B cell (primary cell): ENCODE data around the gene FHIP2A. TPM values are rescaled to one million over a fixed set of nuclear protein-coding genes. Genes with fewer than 3 reads are reported as not detected.

ENCODE experiments used
- ATAC-seq: fragments of 200-7000 bp; cut with Tn5 transposase; one replicate; pipeline ENCODE4 v1.10.0; 2021; ENCODE audit warnings: low read depth, mild to moderate bottlenecking, moderate number of reproducible peaks, moderate library complexity
- CTCF ChIA-PET: fragments of 350-600 bp; sonication (Branson Sonifier 250); formaldehyde crosslinking; loops from one replicate; lab custom pipeline; 2021; ENCODE audit warnings: antibody characterized with exemption, inconsistent platforms; lab: Charles Lee
- POLR2A ChIA-PET: fragments of 350-600 bp; sonication (Branson Sonifier 250); formaldehyde crosslinking; loops from one replicate; lab custom pipeline; 2021; ENCODE audit warnings: antibody characterized with exemption; lab: Charles Lee
- DNase-seq: peaks from one replicate; pipeline ENCODE4 v3.0.0; 2013
- H2AFZ ChIP-seq: 2 replicates; pipeline ENCODE4 v1.6.1; 2012; ENCODE audit warnings: mild to moderate bottlenecking, low read depth, low read length; ENCODE audit not compliant: insufficient read depth, poor library complexity, severe bottlenecking
- H3K27ac ChIP-seq, 2 donors: 1 replicate in 1 of 2; 2 replicates in 1 of 2; pipeline ENCODE4 v1.5.1; 2012 to 2013; ENCODE audit warnings: low read length in 2 of 2, mild to moderate bottlenecking in 2 of 2, moderate library complexity in 1 of 2
- H3K27me3 ChIP-seq, 4 experiments: fragments of 200-600 bp in 1 of 4; sonication (generic) in 1 of 4; replicated peaks in 1 of 4; 1 replicate in 2 of 4; 2 replicates in 2 of 4; pipeline versions ENCODE4 v1.6.1 to v1.7.0; 2013 to 2016; ENCODE audit warnings: low read length in 3 of 4, mild to moderate bottlenecking in 2 of 4, mixed read lengths in 1 of 4, moderate library complexity in 1 of 4; ENCODE audit not compliant: insufficient read depth in 4 of 4, control insufficient read depth in 3 of 4; ENCODE audit errors: control extremely low read depth in 1 of 4
- H3K36me3 ChIP-seq, 2 experiments: replicated peaks in 1 of 2; 1 replicate in 1 of 2; 2 replicates in 1 of 2; pipeline versions ENCODE4 v1.6.1 to v1.7.1; 2013; ENCODE audit warnings: low read length in 1 of 2; ENCODE audit not compliant: insufficient read depth in 2 of 2, control insufficient read depth in 1 of 2; ENCODE audit errors: control extremely low read depth in 1 of 2, extremely low read depth in 1 of 2
- H3K4me1 ChIP-seq, 2 donors: fragments of 200-600 bp in 1 of 2; sonication (generic) in 1 of 2; 1 replicate in 1 of 2; 2 replicates in 1 of 2; pipeline versions ENCODE4 v1.5.1 to v1.6.1; 2013 to 2017; ENCODE audit warnings: low read length in 2 of 2; ENCODE audit not compliant: control insufficient read depth in 2 of 2, insufficient read depth in 2 of 2
- H3K4me2 ChIP-seq: replicated peaks from 2 replicates; pipeline ENCODE3; 2012; ENCODE audit warnings: mild to moderate bottlenecking, low read depth, low read length; ENCODE audit not compliant: poor library complexity, severe bottlenecking
- H3K4me3 ChIP-seq, 5 experiments: fragments of 200-600 bp in 1 of 5; sonication (generic) in 1 of 5; 1 replicate in 3 of 5; 2 replicates in 2 of 5; pipeline versions ENCODE4 v1.5.1 to v1.7.0; 2011 to 2016; ENCODE audit warnings: low read length in 4 of 5, mild to moderate bottlenecking in 4 of 5, low read depth in 2 of 5, control low read depth in 1 of 5, moderate library complexity in 1 of 5; ENCODE audit not compliant: insufficient read depth in 1 of 5; ENCODE audit errors: control extremely low read depth in 1 of 5, extremely low read depth in 1 of 5
- H3K79me2 ChIP-seq: fragments of 200-600 bp; sonication (generic); one replicate; pipeline ENCODE4 v1.6.0; 2016; ENCODE audit warnings: low read length; ENCODE audit not compliant: control insufficient read depth, insufficient read depth
- H3K9ac ChIP-seq: fragments of 200-600 bp; sonication (generic); 2 replicates; pipeline ENCODE4 v1.6.1; 2017; ENCODE audit warnings: mild to moderate bottlenecking, low read length, moderate library complexity
- H3K9me3 ChIP-seq, 3 donors: one replicate each; pipeline versions ENCODE4 v1.6.1 to v1.7.1; 2013; ENCODE audit warnings: low read length in 2 of 3; ENCODE audit not compliant: control insufficient read depth in 2 of 3, insufficient read depth in 1 of 3; ENCODE audit errors: control extremely low read depth in 1 of 3
- H4K20me1 ChIP-seq: 2 replicates; pipeline ENCODE4 v1.6.0; 2012; ENCODE audit warnings: mild to moderate bottlenecking, low read length; ENCODE audit not compliant: insufficient read depth, control insufficient read depth, poor library complexity, severe bottlenecking
- H3K27ac Mint-ChIP-seq: one replicate; pipeline ENCODE4 v1.8.0; 2021; ENCODE audit warnings: mixed read lengths
- H3K27me3 Mint-ChIP-seq: one replicate; pipeline ENCODE4 v1.8.0; 2021; ENCODE audit warnings: mixed read lengths
- H3K4me1 Mint-ChIP-seq: one replicate; pipeline ENCODE4 v1.8.0; 2021; ENCODE audit warnings: mixed read lengths
- H3K4me3 Mint-ChIP-seq: one replicate; pipeline ENCODE4 v1.8.0; 2021; ENCODE audit warnings: mixed read lengths
- H3K9me3 Mint-ChIP-seq: one replicate; pipeline ENCODE4 v1.8.0; 2022; ENCODE audit warnings: mixed read lengths; ENCODE audit not compliant: insufficient read depth
- EZH2 ChIP-seq: IDR thresholded peaks from 2 replicates; pipeline ENCODE4 v1.6.1; 2012; ENCODE audit warnings: borderline replicate concordance, low read depth, mild to moderate bottlenecking, moderate library complexity, low read length; ENCODE audit not compliant: insufficient read depth, poor library complexity, severe bottlenecking
- WGBS: methylation state at CpG from one replicate; pipeline ENCODE4 v1.1.5; 2013; ENCODE audit warnings: missing lambda C conversion rate; ENCODE audit not compliant: insufficient coverage; 5-methylcytosine and 5-hydroxymethylcytosine counted together
- intact Hi-C: fragments of 100-400 bp; cut with micrococcal nuclease; formaldehyde crosslinking; loops from one replicate; pipeline ENCODE4 v1.10.0; 2022
- polyA plus RNA-seq: library from polyadenylated mRNA; depleted of rRNA; stranded (reverse); fragments of >200 nt; gene quantifications from 2 replicates; pipeline ENCODE4 v1.2.3, GENCODE V29; 2012
- total RNA-seq, 2 donors: library from RNA; stranded (reverse); fragments of 120-200 nt in 1 of 2; gene quantifications; 1 replicate in 1 of 2; 2 replicates in 1 of 2; pipeline versions ENCODE4 v1.2.3 to v1.2.4, GENCODE V29; 2013 to 2022
- TF ChIP-seq, protein P1 (sequence below): fragments of 200-600 bp; IDR thresholded peaks from one replicate; pipeline ENCODE4 v1.8.0; 2022; ENCODE audit warnings: antibody characterized with exemption, mild to moderate bottlenecking

FHIP2A gene
- total and polyA plus RNA-seq, 2 donors (not counting 1 experiment from before 2014, with no cell fraction given) = 4.9 to 18.2 TPM

DNA sequence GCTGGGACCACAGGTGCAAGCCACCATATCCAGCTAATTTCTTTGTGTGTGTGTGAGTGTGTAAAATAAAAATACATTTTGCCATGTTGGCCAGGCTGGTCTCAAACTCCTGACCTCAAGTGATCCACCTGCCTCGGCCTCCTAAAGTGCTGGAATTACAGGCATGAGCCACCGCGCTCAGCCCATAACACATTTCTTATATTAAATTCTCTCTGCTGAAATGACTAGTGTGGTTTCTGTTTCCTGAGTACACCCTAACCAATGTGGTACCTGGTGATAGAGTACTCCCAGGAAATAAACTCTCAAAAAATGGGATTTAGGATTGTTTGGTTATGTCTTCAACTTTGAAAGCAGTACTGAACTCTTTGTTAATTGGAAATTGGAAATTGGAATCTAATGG lies 19.4 kb upstream of the FHIP2A start:
- H2AFZ ChIP-seq = no peak overlapping the region
- no peaks in the 10 kb centered on the region for H3K36me3 ChIP-seq
- no peak overlapping the region for H3K27ac ChIP-seq
- no peak for TF ChIP-seq EZH2
- TF ChIP-seq, protein P1, sequence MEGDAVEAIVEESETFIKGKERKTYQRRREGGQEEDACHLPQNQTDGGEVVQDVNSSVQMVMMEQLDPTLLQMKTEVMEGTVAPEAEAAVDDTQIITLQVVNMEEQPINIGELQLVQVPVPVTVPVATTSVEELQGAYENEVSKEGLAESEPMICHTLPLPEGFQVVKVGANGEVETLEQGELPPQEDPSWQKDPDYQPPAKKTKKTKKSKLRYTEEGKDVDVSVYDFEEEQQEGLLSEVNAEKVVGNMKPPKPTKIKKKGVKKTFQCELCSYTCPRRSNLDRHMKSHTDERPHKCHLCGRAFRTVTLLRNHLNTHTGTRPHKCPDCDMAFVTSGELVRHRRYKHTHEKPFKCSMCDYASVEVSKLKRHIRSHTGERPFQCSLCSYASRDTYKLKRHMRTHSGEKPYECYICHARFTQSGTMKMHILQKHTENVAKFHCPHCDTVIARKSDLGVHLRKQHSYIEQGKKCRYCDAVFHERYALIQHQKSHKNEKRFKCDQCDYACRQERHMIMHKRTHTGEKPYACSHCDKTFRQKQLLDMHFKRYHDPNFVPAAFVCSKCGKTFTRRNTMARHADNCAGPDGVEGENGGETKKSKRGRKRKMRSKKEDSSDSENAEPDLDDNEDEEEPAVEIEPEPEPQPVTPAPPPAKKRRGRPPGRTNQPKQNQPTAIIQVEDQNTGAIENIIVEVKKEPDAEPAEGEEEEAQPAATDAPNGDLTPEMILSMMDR = no peak
- H3K9me3 Mint-ChIP-seq = no peaks in the 10 kb centered on the region
- no peak overlapping the region for H3K9ac ChIP-seq
- H3K79me2 ChIP-seq = no peaks in the 10 kb centered on the region
- no peaks in the 10 kb centered on the region for H3K4me1 Mint-ChIP-seq
- ChIA-PET POLR2A (no interaction called here), CTCF (no interaction called here)
- intact Hi-C loops = no loop called here
- H3K4me2 ChIP-seq = no peak overlapping the region
- no peaks in the 10 kb centered on the region for H3K9me3 ChIP-seq
- no peak for DNase-seq
- H3K4me3 ChIP-seq = no peak overlapping the region
- H3K27ac Mint-ChIP-seq = no peak overlapping the region
- H4K20me1 ChIP-seq = no peaks in the 10 kb centered on the region
- H3K27me3 Mint-ChIP-seq = no peaks in the 10 kb centered on the region
- no CpG with 5 or more reads among the region's 3 CpGs for WGBS
- H3K4me1 ChIP-seq = no peaks in the 10 kb centered on the region
- H3K4me3 Mint-ChIP-seq = no peak overlapping the region
- no peak for ATAC-seq
- no peaks in the 10 kb centered on the region for H3K27me3 ChIP-seq

DNA sequence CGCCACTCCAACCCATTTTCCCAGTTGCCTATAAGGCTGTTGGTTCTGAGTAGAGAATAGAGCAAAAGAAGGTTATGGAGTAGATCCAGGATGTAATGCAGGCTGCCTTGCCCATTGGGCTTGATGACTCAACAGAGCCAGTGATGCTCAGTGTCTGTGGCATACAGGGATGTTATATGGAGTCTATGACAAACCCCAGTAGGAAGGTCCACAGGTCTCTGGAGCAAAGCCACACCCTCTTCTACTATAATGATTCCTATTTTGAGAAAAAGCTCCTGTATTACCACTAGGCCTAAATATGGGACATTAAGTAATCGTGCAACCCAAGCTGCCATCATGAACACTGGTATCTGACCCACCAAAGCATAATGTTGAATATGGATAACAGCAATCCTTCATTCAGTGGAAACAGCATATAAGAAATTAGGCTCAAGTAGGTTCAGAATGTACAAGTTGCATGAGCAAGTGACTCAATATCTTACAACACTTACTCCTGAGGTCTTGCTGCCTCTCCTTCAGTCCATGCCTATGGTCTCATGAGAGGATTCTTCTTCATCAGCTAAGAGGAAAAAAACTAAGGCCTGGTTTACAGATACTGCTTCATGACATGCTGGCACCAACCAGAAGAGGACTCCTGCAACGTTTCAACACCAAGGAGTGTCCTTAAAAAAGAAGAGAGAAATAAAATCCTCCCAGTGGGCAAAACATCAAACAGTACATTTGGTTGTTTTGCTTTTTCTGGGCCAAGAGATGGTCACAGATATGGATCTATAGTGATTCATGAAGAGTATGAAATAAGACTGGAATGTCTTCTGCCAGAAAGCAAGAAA lies 14.8 kb upstream of the FHIP2A start:
- no peaks in the 10 kb centered on the region for H3K27me3 ChIP-seq
- ChIA-PET CTCF (no interaction called here), POLR2A (no interaction called here)
- intact Hi-C loops = no loop called here
- TF ChIP-seq EZH2 = no peak
- TF ChIP-seq, protein P1 = no peak
- H3K4me2 ChIP-seq = no peak overlapping the region
- Mint-ChIP-seq H3K4me1 (peaks cover 10% of the 10 kb centered on the region), H3K9me3 (no peaks in the 10 kb centered on the region), H3K4me3 (no peak overlapping the region), H3K27ac (no peak overlapping the region), H3K27me3 (no peaks in the 10 kb centered on the region)
- H3K9me3 ChIP-seq = peaks cover 0 to 2% (median 0%) of the 10 kb centered on the region in 3 donors
- H3K4me3 ChIP-seq = no peak overlapping the region
- H3K27ac ChIP-seq = no peak overlapping the region
- H3K9ac ChIP-seq = no peak overlapping the region
- no peak for DNase-seq
- H2AFZ ChIP-seq = no peak overlapping the region
- ATAC-seq = no peak
- no CpG with 5 or more reads among the region's 3 CpGs for WGBS
- no peaks in the 10 kb centered on the region for H3K79me2 ChIP-seq
- peaks cover 0 to 6% of the 10 kb centered on the region in 2 donors for H3K4me1 ChIP-seq
- no peaks in the 10 kb centered on the region for H4K20me1 ChIP-seq
- no peaks in the 10 kb centered on the region for H3K36me3 ChIP-seq
